NCI-H1417 treated with DMSO at 0.1 percent for 48 hours (cell line): Measurements from ENCODE around the gene XIRP1.
A peak's percentile ranks its signal among the peaks of the same experiment; 100 is the strongest.
"Not testable (repeated sequence)": the region's sequence is repeated elsewhere in the genome, so short reads cannot be mapped to it uniquely, and the experiment has no call there.

Experiments used
- DNase-seq: peaks from one replicate; lab custom pipeline; 2025; lab: John Stamatoyannopoulos, UW

The XIRP1 gene

DNA sequence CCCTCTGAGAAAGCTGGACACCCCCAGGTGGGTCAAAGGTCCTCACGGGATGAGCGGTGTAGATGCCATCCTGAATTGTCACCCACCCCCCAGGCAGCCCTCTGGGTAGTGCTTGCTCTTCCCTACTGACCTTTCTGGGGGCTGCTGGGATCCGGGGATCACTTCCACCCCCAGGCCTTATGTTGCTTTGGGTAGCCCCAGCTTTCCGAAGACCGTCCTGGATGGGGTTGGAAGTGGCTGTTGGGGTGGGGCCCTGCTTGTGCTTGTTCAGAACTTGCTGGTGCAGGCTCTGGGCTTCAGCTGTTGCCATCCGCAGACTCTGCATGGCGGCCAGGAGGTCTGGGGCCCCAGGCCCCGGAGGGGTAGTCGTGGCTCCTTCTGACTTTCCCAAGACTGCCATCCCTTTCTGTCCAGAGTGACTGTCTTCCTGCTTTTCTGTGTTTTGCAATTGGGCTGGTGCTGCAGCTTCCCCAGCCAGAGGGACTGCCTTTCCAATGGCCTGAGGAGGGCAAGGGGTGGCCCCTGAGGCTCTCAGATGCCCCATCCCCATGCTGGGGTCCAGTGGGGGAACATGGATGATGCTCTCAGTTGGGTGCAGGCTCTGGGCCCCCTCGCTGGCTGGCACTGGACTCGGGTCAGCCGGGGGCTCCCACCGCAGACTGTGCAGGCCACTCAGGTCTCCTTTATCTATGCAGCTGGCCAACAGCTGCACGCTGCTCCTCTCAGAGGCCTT is 6.3 kb downstream of the XIRP1 start:
- DNase-seq = no peak

DNA sequence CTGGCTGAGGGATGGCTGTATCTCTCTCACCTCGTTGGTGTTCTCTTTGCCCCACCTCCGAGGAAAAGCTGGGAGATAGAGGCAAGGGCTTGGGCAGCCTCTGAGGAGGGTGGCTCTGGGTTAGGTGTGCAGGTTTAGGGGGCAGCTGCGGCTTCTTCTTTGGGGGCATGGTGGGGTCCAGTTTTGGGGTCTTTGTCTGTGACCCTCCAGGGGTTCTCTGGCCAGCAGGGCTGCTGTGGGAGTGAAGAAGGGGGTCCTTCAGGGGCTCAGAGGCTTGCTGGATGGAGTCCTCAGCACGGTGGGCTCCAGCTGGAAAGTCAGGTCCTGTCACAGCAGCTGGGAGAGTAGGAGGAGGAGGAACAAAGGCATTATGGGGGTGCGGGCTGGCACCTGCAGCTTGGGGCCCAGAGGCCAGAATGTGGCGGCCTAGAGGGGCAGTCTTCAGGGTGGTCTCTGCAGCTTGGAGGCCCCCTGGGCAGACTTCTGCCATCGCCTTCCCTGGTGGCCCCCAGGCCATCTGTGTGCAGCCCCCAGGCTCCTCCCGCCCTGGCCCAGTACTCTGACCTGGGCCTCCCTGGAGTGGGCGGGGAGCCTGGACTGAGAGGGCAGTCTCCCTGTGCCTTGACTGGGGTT is 7.0 kb downstream of the XIRP1 start:
- no peak for DNase-seq

DNA sequence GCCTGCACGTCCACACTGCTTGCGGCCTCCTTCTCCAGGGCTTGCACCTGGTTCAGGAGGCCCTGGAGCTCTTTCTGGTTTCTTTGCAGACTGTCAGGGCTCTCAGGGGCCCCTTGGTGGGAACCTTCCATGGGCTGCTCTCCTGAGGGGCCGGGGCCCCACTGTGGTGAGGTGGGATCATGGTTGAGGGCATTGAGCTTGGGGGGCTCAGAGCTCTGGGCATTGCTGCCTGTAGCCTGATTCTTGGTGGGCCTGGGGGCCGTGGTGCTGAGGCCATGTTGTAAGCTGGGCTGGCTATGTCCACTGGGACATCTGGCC is 7.5 kb downstream of the XIRP1 start:
- no peak for DNase-seq

DNA sequence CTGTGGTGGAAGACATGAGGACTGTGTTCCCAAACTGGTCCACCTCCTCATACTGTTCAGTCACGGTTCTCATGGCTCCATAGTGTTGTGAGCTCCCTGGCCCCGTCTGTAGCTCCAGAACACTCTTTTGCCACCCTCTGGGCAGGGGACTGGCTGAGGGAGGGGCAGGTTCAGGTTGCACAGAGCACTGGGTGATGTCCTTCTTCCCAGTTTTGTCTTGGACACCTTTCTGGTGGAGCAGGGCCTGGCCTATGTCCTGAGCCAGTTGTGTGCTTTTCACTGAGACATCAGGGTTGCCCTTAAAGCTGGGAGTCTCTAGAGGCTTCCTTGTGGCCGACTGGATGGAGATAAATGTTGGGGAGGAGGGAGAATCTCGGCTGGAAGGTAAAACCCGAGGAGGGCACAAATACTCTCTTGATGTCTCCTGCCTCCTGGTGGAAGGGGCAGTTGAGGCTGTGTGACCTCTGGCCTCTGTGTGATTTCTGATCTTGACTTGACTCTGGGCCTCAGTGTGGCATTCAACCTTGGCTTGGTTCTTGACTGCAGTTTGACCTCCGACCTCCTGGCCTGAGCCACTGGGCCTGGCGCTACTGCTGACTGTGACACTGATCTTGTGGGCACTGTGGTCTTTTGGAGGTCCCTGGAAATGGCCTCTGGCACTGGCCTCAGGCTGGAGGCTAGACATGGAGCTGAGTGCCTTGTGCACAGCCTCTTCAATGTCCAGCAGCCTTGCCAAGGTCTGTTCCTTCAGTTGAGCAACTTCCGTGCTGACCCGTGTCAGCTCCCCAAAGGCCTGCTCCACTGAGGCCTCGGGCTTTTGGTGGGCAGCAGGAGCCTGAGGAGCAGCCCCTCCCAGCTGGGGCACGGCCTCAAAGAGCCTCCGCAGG is 8.1 kb downstream of the XIRP1 start:
- DNase-seq = no peak

DNA sequence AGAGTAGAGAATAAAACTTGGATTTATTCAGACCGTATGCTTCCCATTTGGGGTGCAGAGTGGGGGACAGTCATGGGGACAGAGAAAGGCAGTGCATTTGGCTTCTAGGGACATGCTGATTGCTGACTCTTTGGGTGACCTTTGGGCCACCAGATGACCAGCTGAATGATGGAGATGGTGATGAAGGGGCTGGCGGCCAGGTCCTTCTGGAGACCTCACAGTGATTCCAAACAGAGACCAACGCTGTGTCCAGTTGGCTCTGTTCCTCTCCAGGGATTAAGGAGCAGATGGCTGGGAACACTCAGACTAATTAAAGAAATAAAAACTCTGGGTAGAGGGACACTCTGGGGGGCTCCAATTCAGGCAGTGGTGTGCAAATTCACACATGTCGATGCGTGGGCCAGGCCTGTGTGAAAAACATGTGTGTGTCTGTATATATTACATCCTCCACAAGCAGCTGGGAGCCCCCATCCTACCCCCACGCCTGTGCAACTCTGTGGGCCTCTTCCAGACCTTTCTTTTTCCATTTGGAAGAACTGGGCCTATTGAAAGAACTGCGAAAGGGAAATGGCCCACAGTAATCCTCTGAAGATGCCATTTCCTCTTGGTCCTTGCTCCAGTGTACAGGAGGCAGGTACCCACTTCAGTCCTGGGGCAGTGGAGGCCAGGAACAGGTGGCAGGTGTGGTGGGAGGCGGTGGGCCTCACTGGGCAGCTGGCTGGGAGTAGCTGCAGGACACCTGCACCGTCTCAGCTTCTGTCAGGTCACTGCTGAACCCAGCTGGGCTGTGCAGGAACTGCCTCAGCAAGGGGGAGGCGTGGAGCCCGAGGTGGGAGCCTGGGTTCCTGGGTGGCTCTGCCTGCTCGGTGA is 8.9 kb downstream of the XIRP1 start:
- DNase-seq = no peak

DNA sequence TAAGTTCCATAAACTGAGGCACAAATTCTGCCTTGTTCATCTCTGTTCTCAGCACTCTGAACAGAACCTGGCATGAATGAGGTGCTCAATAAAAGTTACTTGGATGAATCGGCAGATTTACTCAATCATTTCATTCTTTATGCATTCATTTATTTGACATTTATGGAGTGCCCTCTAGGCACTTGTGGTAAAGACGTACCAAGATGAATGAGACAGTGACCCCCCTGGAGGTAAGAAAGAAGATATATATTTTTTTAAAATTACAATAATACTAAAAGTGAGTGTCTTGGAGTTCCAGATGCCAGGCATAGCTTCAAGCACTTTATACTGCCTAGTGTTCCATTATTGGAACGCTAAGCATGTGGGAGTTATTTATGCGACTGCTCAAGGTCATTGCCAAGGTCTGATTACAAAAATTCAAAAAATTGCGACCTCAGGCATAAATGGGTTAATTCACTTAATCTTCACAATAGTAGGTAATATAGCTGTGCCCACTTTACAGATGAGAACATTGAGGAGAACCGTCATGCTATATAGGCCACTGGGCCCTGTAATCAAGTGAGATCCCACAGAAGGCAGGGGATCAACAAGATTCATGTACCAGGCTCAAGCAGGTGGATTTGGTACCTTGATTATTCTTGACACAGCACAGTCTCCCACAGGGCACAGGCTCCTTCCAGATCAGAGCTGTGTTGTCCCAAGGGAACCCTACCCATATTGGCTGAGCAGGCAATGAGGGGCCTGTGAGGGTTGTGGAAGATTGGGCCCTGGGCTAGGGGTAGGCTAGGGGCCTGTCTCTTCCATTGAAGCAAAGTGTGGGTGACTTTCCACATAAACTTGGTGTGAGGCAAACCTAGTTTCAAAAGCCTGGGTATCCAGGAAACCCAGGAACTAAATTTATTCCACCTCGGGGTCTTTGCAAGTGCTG is 10.7 kb downstream of the XIRP1 start:
- DNase-seq = no peak

DNA sequence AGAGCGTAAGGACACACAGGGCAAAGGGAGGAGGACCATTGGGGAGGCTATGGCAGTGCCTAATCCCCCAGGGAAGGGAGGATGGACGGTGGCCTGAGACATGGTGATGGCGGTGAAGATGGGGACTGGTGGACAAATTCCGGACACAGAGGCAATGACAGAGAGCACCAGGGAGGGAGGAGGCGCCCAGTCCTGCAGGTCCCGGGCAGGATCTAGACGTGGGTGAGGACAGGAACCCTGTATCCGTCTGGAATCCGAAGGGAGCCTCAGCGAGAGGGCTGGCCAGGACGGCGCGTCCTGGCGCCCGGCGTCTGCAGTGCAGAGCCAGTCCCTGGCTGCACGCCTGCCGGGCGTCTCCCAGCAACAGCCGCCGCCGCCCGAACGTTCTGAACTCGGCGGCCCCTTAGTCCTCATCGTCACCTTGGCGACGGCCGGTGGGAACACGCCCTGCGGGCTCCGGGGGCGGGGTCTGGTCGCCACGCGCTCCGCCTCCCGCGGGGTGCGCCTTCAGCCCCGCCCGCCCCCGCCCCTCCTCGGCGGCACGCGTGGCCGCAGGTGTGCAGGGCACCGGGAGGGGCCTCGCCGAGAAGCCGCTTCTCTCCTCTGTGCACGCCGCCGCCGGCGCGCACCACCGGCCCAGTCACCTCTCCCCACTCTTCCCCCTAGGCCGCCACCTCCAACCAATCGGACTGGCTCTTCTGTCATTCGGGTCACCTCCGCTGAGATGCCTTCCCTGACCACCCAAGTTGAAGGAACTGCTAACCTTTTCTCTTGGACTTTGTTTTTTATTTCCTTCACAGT is 11.6 kb downstream of the XIRP1 start:
- DNase-seq = peak; percentile 63

DNA sequence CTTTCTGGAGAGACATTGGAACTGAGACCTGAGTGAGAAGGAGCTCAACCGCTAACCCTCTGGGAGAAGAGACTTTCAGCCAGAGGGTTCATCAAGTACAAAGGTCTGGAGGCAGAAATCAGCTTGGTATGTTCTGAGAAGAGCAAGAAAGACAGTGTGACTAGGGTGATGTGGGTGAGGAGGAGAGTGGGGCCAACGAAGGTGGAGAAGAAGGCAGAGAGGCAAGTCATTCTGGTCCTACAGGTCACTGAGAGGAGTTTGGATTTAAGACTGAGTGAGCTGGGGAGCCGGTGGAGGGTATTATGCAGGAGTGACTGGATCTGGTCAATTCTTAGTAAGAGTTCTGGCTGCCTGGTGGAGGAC is 12.2 kb downstream of the XIRP1 start:
- DNase-seq = no peak

DNA sequence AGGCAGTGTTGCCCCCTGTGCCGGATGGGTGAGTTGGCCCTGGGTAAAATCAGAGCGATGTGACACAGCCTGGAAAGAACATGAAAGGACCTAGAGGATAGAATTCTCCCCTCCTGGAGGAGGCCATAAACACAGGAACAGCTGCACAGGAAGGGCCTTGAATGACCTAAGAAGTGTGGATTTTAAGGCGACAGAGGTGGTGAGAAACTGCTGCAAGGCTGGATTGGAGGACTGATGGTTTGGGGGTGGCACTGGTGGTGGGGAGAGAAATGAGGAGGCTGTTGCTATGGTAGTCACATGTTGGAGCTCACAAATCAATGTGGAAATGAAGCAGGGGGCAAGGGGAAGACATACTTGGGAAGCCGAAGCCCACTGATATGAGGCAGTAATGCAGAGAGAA is 13.8 kb downstream of the XIRP1 start:
- DNase-seq = no peak

DNA sequence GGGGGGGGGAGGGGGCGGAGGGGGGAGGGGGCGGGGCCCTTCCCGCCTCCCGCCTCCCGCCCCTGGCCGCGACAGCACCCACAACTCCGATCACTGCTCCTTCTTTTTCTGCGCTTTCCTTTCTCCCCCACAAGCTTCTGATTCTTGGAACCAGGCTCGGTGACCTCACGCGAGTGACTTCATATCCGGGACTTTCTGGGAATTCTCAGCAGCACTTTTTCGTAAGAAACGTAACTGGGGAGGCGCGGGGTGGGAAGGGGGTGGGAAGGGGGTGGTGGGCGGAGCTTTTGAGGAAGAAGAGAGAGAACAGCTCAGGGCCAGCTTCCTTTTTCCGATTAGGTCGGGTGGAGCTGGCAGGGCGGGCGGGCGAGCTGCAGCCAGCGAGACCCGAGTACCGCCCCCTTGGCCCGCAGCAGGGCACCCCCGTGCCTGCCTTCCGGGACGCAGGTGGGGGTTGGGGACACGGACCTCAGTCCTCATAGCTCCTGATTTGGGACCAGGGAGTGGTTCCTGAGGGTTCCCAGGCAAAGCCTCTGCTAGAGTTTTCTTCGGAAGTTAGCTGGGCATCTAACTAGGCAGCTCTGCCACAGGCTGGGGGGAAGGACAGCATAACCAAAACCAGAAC is 14.6 kb downstream of the XIRP1 start:
- no peak for DNase-seq

DNA sequence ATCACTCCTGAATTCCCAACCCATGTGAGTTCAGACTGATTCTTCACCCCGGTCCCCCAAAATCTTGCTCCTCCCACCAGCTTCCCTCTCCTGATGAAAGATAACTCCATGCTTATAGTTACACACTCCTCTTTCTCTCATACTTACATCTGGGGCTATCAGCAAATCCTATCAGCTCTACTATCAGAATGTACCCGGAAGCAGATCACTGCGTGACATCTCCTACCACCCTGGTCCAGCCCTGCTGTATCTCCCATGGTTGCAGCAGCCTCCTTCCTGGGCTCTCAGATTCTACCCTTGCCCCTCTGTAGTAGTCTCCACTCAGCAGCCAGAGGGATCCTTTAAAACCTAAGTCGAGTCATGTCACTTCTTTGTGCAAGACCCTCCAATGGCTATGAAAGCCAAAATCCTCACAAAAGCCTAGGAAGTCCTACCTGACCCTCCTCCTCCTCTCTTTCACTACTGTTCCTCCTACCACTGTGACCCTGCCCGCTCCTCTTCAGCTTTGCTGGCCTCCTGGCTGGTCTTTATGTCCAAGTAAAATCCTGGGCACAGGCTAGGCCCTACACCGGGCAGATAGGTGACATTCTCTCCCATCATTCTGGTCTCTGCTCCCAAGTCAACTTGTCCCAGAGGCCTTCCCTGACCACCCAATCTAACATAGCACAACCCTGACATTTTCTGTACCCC is 16.2 kb downstream of the XIRP1 start:
- no peak for DNase-seq

DNA sequence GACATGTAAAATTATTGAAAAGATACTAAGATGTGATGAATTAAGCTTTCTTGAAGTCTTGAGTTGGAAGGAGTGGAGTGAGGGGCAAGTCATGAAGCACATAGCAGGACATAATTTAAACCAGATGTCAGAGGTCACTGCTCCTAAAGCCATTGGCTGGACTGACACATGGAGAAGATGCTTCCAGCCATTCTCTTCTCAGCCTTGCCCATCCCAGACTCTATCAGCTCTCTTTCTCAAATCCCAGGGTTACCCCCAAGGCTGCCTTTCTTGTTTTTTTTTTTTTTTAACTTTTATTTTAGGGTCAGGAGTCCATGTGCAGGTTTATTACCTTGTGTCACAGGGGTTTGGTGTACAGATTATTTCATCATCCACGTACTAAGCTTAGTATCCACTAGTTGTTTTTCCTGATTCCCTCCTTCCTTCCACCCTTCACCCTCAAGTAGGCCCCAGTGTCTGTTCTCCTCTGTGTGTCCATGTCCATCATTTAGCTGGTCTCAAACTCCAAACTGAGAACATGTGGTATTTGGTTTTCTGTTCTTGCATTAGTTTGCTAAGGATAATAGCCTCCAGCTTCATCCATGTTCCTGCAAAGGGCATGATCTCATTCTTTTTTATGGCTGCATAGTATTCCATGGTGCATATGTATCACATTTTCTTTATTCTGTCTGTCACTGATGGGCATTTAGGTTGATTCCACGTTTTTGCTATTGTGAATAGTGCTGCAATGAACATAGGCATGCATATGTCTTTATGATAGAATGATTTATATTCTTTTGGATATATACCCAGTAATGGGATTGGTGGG is 18.9 kb downstream of the XIRP1 start:
- DNase-seq = no peak

DNA sequence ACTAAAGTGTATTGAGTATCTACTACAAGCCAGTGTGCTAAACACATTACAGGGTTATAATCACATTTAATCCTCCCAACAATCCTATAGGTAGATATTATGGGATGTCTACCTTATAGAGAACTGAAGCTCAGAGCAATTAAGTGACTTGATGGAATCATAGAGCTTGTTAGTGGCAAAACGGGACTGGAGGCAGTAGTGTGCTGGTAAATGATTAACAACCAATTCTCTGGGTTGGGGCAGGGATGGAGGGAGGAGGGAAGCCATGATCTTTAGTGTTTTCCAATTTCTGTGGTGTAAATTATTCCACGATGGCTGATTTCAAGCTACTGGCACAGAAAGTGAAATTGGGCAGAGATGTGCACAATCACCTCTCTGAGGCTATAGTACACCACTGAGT is 20.5 kb downstream of the XIRP1 start:
- DNase-seq = no peak

DNA sequence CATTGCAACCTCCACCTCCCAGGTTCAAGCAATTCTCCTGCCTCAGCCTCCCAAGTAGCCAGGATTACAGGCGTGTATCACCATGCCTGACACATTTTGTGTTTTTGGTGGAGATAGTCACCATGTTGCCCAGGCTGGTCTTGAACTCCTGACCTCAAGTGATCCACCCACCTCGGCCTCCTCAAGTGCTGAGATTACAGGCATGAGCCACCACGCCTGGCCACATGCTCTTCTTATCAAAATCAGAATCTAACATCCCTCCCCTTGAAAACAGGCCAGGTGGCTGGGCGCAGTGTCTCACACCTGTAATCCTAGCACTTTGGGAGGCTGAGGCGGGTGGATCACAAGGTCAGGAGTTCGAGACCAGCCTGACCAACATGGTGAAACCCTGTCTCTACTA is 21.5 kb downstream of the XIRP1 start:
- DNase-seq = not testable (repeated sequence)

DNA sequence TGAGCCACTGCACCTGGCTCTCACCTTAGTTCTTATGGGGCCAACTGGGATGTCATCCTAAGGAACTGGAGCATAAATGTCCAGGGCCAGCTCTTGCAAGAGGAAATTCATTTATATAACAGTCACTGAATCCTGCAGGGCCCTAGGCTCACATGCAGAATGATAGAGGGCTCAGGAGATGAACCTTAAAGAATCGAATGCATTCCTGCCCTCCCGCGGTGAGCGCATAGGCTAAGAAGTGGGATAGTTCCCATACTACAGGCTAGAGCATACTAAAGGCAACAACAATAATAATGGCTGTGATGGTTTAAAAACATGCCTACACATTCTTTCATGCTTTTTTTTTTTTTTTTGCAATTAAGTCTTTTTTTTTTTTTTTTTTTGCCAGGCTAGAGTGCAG is 21.9 kb downstream of the XIRP1 start:
- DNase-seq = no peak

DNA sequence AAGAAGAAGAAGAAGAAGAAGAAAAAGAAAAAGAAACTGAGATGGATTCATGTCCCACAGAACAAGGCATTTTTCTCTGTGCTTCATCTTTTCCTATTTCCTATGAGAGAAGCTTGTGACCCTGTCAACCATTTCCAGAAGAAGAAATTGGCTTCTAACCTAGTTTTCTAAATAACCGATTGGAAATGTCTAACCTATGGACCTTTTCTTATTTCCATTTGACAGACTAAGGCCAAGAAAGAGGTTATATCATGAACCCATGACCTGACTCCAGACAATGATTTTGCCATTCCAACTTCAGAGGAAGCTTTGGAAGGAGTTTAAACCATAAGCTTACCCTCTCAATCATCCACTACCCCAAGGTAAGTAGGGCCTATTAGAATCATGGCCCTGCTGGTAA is 22.7 kb downstream of the XIRP1 start:
- DNase-seq = no peak

DNA sequence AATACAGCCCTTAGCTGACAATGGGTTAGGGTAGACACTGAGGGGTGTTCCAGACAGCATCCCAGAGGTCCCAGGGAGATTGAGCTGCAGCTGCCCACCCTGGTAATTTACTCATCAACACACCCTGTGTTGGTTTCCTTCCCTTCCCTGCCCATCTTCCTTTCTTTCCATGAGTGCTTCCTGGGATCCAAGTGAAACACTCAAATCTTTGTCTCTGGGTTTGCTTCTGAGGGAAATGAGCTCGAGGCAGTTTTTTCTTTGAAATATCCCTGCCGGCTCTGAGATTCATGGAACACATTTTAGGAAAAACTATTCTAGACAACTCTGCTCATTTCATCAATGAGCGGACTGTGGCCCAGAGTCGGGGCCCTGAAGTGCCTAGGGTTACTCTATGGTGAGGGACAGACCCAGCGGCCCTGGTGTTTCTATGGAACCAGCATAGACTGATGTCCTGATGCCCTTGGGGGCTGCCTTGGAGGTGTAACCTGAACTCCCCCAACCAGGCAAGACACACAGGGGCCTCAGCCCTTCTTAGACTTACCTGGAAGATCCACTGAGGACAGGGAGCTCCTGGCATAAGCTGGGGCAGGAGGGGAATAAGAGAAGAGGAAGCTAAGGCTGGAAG is 24.1 kb downstream of the XIRP1 start:
- DNase-seq = no peak
